ENCODE data around the gene IL9.

- TF ChIP-seq, protein P1, sequence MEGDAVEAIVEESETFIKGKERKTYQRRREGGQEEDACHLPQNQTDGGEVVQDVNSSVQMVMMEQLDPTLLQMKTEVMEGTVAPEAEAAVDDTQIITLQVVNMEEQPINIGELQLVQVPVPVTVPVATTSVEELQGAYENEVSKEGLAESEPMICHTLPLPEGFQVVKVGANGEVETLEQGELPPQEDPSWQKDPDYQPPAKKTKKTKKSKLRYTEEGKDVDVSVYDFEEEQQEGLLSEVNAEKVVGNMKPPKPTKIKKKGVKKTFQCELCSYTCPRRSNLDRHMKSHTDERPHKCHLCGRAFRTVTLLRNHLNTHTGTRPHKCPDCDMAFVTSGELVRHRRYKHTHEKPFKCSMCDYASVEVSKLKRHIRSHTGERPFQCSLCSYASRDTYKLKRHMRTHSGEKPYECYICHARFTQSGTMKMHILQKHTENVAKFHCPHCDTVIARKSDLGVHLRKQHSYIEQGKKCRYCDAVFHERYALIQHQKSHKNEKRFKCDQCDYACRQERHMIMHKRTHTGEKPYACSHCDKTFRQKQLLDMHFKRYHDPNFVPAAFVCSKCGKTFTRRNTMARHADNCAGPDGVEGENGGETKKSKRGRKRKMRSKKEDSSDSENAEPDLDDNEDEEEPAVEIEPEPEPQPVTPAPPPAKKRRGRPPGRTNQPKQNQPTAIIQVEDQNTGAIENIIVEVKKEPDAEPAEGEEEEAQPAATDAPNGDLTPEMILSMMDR (conservative IDR thresholded peaks at IDR 0.05 in 1 of 2, IDR thresholded peaks at IDR 0.05 in 1 of 2; ENCODE audit: low read depth in 1 of 2, low read length in 2 of 2), result no peak
- no peak for TF ChIP-seq EZH2 (IDR thresholded peaks at IDR 0.05; ENCODE audit: low read length, missing control alignments)
Observed at GRCh38 chr5:135881819-135882218, 13.8 kb downstream of the IL9 start.

All from fibroblast of lung (primary cell).